Left colon (tissue), 2 donors: ENCODE data around the gene INTS13. TPM values are rescaled to one million over a fixed set of nuclear protein-coding genes. Genes with fewer than 3 reads are reported as not detected.
"Not testable (repeated sequence)": the region's sequence is repeated elsewhere in the genome, so short reads cannot be mapped to it uniquely, and the experiment has no call there.

Experiments
- ATAC-seq: fragments of 200-7000 bp; cut with Tn5 transposase; one replicate; pipeline ENCODE4 v1.9.1; 2020; ENCODE audit warnings: mild to moderate bottlenecking, moderate library complexity
- DNase-seq, 2 donors: peaks; one replicate each; pipeline ENCODE4 v3.0.0-alpha.2; 2020
- intact Hi-C, 2 donors: fragments of 100-400 bp; cut with DNase I in 1 of 2; cut with micrococcal nuclease in 1 of 2; formaldehyde crosslinking; loops; one replicate each; pipeline versions ENCODE4 v1.11.2 to v1.14.0; 2022; cut with DNase I, micrococcal nuclease
- long read RNA-seq: library from polyadenylated mRNA; unstranded; transcript quantifications from one replicate; pipeline ENCODE4 v2.0.0, GENCODE V29; 2021
- total RNA-seq, 2 donors: library from RNA; stranded (reverse); fragmentation: NEBNext Ultra II Directional; extraction: Animal tissue kit (Norgen Biotek cat#: 25700); gene quantifications; one replicate each; pipeline ENCODE4 v1.2.1, GENCODE V29; 2021
- donor health status: DM: no; HTN: no; CAD: no.
- donor health status: DM: yes; HTN: yes; CAD: no.

Gene INTS13, protein sequence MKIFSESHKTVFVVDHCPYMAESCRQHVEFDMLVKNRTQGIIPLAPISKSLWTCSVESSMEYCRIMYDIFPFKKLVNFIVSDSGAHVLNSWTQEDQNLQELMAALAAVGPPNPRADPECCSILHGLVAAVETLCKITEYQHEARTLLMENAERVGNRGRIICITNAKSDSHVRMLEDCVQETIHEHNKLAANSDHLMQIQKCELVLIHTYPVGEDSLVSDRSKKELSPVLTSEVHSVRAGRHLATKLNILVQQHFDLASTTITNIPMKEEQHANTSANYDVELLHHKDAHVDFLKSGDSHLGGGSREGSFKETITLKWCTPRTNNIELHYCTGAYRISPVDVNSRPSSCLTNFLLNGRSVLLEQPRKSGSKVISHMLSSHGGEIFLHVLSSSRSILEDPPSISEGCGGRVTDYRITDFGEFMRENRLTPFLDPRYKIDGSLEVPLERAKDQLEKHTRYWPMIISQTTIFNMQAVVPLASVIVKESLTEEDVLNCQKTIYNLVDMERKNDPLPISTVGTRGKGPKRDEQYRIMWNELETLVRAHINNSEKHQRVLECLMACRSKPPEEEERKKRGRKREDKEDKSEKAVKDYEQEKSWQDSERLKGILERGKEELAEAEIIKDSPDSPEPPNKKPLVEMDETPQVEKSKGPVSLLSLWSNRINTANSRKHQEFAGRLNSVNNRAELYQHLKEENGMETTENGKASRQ
- total RNA-seq: 10 to 100 TPM; 11.5 to 12.9 TPM
- long read RNA-seq, transcript INTS13-201 (17 exons, 2,974 nt): major isoform, 6 of 10 reads
- long read RNA-seq, partial matches to known transcripts: 2 of 10 reads
- long read RNA-seq, other reads (novel, unspliced or antisense): 2 of 10 reads

DNA sequence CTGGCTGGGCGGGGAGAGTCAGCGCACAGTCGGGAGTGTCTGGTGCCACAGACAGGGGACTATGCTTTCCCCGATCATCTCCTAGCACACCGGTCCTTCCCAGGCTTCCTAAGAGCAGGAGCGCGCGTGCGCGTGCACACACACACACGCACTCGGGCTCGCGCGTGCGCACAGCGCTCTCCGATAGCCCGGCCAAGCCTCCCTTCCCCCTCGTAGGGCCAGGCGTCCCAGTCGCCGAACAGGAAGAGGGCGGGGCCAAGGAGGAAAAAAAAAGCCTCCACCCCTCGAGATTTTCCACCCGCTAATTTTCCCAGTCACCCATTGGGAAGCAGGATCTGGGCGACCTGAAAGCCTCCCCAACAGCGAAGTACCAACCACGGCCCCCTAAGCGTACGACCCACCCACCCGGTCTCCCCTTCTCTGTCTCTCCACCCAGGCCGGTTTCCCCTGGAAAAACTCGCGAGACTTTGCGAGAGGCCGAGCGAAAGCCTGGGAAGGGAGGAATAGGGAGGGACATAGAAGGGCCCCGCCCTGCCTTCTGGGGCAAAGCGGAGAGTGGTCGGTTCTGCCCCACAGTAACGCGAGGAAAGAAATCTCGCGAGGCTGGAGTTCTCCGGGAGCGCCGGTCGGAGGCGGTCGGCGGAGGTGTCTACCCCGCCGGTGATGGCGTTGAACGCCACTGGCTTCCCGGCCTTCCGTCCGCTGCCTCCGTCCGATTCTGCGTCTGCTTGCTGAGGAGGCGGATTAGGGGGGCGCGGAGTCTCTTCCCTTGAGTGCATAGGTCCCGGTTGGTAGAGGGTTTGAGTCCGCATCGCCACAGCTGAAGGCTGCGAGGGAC is at the start of gene INTS13, which contains the start of gene FGFR1OP2:
TSS of gene INTS13 (minus strand) at position 119 of the 838 bp plus-strand sequence. CDS start 1,178 bp downstream, outside the sequence.
TSS of gene FGFR1OP2 (plus strand) at position 608 of the 838 bp plus-strand sequence. CDS start 15,689 bp downstream, outside the sequence.
- peak; percentile 93 for ATAC-seq
- intact Hi-C loops: loop anchor here in 1 of 2 donors (5.0 kb wide), 1 partner anchor 74 kb away; the partner anchor contains the start of gene TM7SF3
- DNase-seq: peak; percentile 99

DNA sequence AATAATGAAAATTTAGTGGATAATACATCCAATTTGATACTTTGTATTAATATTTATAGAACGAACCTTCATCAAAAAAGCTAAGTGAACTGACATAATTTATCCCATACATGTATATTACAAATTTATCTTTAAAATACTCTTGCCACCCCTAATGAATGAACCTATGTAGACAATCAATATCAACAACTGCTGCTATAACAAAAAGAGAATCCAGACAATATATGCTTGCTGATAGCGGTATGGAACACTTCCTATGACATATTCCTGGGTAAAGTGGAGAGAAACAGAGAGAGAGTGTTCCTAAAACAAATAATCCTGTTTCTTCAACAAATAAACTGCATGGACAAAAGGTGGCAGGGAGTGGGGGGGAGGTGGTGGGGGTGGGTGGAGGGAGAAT is 45.1 kb upstream of the INTS13 start:
- intact Hi-C loops: no loop called here
- DNase-seq (no peak), ATAC-seq (no peak)

DNA sequence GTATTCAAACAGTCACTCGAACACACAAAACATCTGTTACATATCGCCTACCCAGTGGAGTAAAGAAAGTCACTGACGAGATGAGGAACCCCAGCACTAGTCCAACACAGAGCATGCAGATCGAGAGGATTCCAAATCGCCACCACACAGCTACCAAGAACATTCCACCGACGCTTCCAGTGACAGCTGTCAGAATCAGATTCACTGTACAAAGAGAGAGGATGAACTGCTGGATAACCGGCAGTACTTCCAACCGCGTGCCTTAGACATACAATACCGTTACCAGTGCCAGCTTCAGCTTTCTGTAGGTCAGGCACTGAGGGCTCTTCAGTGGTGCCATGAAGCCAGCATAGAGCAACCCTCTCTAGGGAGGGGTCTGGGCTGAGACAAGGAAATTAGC is 42.0 kb upstream of the INTS13 start:
- intact Hi-C loops: no loop called here
- DNase-seq (no peak), ATAC-seq (no peak)

DNA sequence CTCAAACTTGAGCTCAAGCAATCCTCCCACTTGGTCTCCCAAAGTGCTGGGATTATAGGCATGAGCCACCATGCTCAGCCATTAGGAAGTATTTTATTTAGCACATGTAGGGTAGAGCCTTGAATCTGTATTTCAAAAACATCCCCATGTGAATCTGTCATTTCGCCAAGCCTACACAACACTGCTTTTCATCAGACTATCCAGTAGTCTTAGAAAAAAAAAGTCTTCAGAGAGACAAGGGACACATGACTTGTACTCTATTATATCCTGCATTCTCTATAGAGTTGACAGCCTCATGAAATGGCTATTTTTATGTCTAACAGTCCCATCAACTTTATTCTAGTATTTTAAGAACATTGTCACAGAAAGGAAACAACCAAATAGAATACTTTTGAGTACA is 41.0 kb upstream of the INTS13 start:
- intact Hi-C loops: no loop called here
- DNase-seq (no peak), ATAC-seq (no peak)

DNA sequence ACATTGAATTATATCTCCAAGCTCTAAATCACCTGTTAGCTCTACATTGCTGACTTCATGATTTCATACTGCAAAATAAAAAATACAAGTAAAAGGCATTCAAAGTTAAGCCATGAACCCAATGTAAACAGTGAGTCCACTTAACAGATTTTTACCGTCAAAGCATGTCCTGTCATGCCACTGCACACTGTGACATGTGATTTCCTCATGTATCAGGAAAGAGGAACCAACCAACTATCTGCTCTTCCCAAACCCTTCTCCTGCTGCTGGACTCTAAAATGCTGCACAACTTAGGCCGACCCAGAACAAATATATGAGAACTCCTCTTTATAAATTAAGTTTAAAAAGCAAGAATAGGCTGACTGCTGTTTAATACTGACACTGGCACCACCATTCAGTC is 38.9 kb upstream of the INTS13 start:
- no peak for ATAC-seq
- intact Hi-C loops: no loop called here
- DNase-seq: no peak

DNA sequence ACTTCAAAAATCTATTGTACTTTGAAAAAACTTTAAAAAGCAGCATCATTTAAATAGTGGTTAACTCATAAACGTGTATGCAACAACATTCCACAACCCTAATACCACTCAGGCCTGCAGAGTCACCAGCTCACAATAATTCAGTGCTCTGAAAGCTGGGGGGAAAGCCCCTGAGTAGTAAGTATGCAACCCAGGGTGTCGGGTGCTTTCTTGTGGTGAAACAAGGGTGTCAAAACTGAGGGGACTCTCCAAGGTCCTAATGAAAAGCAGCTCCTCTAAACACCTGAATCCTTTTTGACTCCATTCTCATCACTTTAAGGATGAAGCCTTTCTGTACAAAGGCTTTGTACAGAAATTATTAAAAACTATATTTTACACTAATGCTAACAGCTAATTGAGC is 34.2 kb upstream of the INTS13 start:
- no peak for DNase-seq
- no peak for ATAC-seq
- intact Hi-C loops: no loop called here

DNA sequence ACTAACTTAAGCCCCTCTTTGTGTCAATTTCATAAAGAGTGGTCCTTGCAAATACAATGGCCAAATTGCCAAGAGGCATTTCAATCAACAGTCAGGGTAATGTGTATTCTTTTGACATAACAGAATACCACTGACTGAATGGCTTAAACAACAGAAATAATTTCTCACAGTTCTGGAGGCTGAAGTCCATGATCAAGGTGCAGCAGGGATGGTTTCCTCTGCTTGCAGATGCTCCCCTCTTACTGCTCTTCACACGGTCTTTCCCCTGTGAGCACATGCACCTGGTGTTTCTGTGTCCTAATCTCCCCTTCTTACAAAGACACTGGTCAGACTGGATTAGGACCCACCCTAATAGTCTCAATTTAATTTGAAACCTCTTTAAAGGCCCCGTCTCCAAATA is 32.4 kb upstream of the INTS13 start:
- ATAC-seq: no peak
- intact Hi-C loops: no loop called here
- DNase-seq: no peak

DNA sequence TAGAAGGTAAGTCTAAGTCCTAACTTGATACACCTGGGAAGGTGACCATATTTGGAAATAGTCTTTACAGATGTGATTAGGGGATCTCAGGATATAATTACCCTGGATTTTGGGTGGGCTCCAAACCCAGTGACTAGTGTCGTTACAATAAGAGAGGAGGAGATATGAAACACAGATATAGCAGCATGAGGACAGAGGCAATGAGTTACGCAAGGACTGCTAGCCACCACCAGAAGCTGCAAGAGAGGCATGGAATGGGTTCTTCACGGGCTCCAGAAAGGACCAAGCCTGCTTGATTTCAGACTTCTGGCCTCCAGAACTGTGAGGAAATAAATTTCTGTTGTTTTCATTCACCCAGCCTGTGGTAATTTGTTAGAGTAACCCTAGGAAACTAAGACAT is 29.1 kb upstream of the INTS13 start:
- no peak for ATAC-seq
- intact Hi-C loops: no loop called here
- no peak for DNase-seq

DNA sequence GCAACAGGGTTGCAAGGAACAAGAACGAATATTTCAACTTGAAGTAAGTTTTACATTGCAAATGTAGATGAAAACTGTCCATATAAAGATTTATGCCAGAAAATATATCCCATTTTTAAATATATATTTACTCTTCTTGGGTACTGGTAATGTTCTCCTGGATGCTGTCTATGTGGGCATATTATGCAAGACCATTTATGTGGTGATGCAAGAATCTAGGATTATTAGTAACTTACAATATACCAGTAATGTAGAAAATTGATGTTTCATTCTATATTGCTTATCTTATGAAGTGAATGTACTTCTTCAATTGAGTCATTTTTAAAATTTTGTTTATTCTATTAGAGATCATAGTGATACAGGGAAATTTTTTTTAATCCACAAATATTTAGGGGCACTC is 25.6 kb upstream of the INTS13 start:
- no peak for DNase-seq
- intact Hi-C loops: no loop called here
- ATAC-seq: no peak

DNA sequence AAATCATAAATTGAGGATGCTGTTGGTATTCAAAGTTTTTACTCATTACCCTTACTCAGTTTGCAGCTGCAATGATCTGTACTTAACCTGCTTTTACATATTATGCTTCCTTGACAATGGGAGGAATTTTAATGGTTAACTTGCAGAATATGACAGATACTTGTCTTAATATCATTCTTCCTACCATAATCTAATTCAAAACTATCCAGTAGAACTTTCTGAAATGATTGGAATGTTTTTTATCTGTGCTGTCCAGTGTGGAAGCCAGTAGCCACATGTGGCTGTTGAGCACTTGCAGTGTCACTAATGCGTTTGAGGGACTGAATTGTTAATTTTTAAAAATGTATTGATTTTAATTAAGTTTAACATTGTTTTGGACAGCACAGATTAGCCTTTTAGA is 24.0 kb upstream of the INTS13 start:
- ATAC-seq (no peak), DNase-seq (no peak)
- intact Hi-C loops: no loop called here

DNA sequence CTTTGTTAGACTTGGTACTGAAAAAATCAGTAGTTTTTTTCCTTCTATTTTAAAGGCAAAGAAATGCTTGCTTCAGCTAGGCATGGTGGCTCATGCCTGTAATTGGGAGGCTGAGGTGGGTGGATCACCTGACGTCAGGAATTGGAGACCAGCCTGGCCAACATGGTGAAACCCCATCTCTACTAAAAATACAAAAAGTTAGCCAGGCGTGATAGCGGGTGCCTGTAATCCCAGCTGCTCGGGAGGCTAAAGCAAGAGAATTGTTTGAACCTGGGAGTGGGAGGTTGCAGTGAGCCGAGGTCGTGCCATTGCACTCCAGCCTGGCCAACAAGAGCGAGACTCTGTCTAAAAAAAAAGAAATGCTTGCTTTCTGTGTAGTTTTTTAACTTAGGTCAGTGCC is 23.6 kb upstream of the INTS13 start:
- ATAC-seq, DNase-seq, intact Hi-C loops: not testable (repeated sequence)

DNA sequence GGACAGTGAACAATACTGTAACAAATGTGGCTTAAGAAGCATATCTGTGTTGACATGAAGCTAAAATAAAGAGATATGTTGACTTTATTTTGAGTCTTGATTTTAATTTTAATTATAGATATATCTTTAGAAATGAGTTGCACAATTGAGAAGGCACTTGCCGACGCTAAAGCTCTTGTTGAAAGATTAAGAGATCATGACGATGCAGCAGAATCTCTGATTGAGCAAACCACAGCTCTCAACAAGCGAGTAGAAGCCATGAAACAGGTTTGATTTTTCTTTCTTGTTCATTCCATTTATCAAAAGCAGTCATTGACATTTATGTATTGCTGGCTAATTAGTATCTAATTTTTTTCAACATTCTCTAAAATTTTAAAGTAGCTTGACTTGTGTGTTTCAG is 16.2 kb upstream of the INTS13 start:
- no peak for DNase-seq
- no peak for ATAC-seq
- intact Hi-C loops: no loop called here

DNA sequence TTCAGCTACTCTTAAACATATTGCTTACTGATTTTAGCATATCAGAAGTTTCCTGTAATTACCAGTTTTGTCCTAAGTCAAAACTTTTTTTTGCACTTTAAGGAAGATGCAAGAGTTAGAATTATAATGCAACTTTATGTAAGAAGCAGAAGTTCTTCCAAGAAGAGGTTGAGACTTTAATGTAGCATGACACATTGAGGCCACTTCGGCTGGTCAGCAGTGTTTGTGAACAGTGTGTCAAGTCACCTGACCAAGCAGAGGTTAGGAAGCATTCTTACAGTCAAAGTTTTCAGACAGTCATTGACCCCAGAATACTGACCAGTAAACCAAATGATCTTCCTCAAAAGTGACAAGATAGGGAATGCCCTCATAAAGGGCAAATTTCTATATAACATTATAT is 15.7 kb upstream of the INTS13 start:
- no peak for DNase-seq
- intact Hi-C loops: no loop called here
- ATAC-seq: no peak

DNA sequence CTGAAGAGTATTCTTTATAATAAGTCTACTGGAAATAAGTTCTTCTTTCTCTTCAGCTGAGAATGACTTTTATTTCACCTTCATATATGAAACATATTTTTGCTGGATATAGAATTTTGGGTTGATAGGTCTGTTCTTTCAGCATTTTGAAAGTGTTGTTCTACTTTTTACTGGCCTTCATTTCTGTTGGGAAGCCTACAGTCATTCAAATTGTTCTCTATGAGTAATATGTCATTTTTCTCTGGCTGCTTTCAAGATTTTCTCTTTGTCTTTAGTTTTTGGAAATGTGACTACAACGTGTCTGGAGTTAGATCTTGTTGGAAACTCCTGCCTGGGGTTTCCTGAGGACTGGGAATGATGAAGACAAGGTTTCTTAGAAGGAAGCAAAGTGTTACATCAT is 10.5 kb upstream of the INTS13 start:
- ATAC-seq (no peak), DNase-seq (no peak)
- intact Hi-C loops: no loop called here

DNA sequence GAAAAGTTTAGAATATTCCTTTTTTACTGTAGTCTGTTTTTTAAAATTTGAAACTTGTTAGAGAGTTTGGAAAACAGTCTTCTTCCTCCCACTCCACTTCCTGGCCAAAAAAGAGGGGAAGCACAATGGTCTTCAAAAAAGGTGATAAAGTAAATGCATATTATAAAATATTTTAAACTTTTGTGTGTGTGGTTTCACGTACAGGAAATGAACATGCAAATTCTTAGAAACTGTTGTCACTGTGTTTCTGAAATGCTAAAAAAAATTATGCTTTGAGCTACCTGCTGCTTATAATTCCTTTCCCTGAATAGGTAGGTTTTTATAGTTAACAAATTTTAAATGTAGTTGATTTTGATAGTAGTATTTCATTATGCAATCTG is 3.4 kb upstream of the INTS13 start:
- no peak for ATAC-seq
- intact Hi-C loops: no loop called here

DNA sequence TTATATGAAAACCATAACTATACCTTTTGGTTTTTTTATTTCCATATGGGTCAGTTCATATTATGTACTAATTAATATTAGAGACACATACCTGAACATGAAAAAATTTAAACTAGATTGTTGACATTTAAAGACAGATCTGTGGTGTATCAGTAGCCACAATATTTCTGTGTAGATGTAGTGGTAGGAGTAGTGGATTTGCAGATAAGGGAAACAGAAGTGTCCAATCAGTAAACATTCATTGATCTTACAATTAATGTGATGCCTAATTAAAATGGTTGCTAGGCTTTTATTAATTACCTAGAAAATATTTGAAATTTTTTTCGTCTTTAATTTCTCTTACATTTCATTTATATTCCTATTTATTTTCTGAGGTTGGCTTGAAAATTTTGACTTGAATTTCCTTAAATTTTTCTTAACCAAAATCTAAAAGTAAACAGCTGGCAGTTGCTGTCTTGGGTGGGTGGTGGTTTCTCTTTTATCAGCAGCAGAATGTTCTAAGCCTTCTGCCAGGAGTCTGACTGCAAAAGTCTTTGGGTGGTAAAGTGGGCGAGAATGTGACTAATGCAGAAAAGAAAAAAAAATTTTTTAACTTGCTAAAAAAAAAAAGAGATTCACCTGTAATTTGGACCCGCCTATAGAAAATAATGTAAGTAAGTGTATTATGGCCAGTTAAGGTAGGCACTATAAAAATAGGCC is 2.9 kb upstream of the INTS13 start:
- DNase-seq: no peak
- intact Hi-C loops: no loop called here
- ATAC-seq: no peak

More for the DNA sequence above, 3.4 kb upstream of the INTS13 start:
- DNase-seq: no peak

DNA sequence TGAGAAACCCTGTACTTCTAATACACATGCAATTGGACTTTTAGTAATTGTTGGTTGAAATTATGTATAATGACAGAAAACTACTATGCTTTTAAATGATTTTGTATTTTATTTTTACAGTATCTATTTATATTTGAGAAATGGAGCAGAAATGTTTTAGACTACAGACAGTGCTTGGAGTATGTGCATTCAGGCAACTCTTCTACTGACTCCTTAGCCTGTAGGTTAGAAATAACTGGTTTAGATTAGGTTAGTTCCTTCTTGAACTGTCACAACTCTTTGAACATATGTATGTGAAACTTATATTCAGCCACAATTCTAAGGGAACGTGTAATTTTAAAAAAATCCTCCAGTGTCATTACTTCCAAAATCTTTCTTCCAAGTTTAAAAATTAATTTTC is 2.2 kb upstream of the INTS13 start:
- ATAC-seq (no peak), DNase-seq (no peak)
- intact Hi-C loops: loop anchor here in 1 of 2 donors (5.0 kb wide), 1 partner anchor 72 kb away; the partner anchor contains the start of gene TM7SF3

DNA sequence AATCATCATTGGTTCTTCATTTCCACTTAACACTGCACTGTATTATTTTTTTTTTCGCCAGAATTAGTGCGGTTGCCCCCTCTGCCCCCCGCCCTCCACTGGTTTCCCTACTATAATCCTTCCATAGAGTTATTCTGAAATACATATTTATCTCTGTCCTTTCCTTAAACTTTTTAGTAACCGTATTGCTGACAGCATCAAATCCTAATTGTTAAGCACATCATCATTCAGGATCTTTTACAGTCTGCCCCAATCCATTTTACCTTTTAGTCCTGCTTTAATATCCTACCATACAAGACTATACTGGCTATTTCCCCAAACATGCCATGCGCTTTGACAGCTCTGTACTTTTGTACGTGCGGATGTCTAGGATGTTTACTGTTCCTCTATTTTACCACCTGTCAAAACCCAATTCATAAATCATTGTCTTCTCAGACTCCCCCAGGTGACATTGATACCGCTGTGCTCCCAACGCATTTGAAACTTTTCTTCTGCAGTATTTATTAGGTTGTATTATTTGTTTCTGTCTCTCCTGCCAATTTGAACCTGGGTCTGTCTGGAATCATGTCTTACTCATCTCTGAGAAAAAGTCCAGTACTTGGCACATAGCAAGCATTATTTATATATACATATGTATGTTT is 1.5 kb upstream of the INTS13 start:
- no peak for ATAC-seq
- no peak for DNase-seq
- intact Hi-C loops: loop anchor here in 1 of 2 donors (5.0 kb wide), 1 partner anchor 73 kb away; the partner anchor contains the start of gene TM7SF3
